ENCODE measurements around the gene PIM3.

Gene PIM3

GRCh38 chr22:50008151-50009040, 47.8 kb downstream of the PIM3 start:
- DNase-seq: peak; percentile 39

- no peak for DNase-seq
Observed at GRCh38 chr22:50009251-50009650, 48.7 kb downstream of the PIM3 start.

GRCh38 chr22:50009765-50010675, 49.4 kb downstream of the PIM3 start:
- no peak for DNase-seq

GRCh38 chr22:50010676-50011446, 50.3 kb downstream of the PIM3 start:
- DNase-seq: no peak

- no peak for DNase-seq
Observed at GRCh38 chr22:50011447-50012210, 51.1 kb downstream of the PIM3 start.

GRCh38 chr22:50012211-50013181, 51.9 kb downstream of the PIM3 start, which contains the start of gene IL17REL:
TSS of gene IL17REL (minus strand) at chr22:50012765. CDS start at chr22:50012646, 119 bp downstream.
- no peak for DNase-seq

Data from NCI-H1105 (cell line).